ENCODE results near the gene CEMIP2. TPM values are rescaled to one million over a fixed set of nuclear protein-coding genes. Genes with fewer than 3 reads are reported as not detected.
A peak's percentile ranks its signal among the peaks of the same experiment; 100 is the strongest.

The CEMIP2 gene
- total RNA-seq, 1 experiment from 2014 or later = 17.7 TPM

DNA sequence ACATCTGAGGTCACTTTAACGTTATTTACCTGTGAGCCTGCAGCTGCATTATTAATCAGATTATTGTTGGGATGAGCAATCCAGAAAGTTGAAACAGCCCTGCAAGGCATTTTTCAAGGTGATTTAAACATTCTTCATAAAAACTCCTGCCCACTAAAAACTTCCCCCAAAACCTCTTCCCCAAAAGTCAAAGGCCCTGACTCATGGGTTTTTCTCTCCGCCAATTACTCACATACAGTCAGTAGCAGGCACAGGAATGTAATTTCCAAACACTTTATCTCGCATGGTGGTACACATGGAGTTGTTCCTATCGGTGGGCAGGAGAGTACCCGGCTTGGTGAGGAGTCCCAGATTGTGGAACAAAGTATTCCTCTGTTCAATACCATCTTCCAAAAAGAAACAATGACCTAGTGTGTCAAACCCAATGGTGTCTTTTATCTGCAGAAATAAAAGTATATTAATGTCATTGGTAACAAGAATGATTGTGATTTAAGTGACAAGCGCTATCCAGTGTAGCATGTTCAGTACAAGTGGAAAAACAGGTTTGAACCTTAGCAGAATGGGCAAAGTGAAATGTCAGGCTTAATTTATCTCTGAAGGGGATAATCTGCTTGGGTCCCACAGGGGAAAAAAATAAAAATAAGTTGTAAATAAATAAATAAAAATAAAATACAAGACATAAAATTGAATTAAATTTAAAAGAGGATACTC lies 38.3 kb downstream of the CEMIP2 start:
- Mint-ChIP-seq H3K4me1 (ENCODE audit: insufficient read depth, unreplicated experiment) (peaks cover 17% of the 10 kb centered on the region), H3K27me3 (ENCODE audit: insufficient read depth, unreplicated experiment) (no peaks in the 10 kb centered on the region), H3K4me3 (ENCODE audit: unreplicated experiment) (no peak overlapping the region), H3K27ac (ENCODE audit: low read depth, unreplicated experiment) (no peak overlapping the region), H3K9me3 (ENCODE audit: unreplicated experiment) (no peaks in the 10 kb centered on the region), H3K36me3 (ENCODE audit: insufficient read depth, unreplicated experiment) (peaks cover 69% of the 10 kb centered on the region)
- CTCF ChIA-PET = no interaction called here
- BruUV-seq (replicated peaks) = no TSS peak
- intact Hi-C loops (cut with micrococcal nuclease) = no loop called here
- no peak for DNase-seq (ENCODE audit: unreplicated experiment)
- POLR2A ChIA-PET = no interaction called here
- no peak for TF ChIP-seq CTCF (IDR thresholded peaks at IDR 0.05; ENCODE audit: unreplicated experiment)

DNA sequence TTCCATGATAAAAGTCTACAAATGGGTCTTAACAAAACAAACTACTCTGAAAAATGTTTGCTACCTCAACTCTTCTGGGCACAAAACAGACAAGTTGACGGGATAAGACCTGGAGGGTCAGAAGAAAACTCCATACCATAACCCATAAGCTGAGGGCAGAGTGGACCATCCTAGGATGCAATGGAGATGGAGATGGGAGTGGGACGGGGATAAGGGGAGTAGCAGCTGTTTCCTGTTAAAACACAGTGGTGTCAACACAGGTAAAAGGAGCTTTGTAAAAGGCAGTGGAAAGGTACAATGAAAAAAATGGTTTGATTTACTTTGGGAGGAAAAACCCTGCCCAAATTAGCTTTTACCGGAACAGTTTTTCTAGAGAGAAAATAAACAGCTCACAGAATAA lies 41.6 kb downstream of the CEMIP2 start:
- BruUV-seq (replicated peaks) = no TSS peak
- no peak overlapping the region for H3K4me3 Mint-ChIP-seq (ENCODE audit: unreplicated experiment)
- H3K27ac Mint-ChIP-seq (ENCODE audit: low read depth, unreplicated experiment) = peak overlapping the region; percentile 66
- intact Hi-C loops (cut with micrococcal nuclease) = loop anchor here (2.0 kb wide), 1 partner anchor 42 kb away; the partner anchor contains the start of gene CEMIP2
- POLR2A ChIA-PET = interaction anchor here (1.0 to 2.4 kb wide), 3 partner anchors 25 to 1309 kb away, joined by 3 to 13 read pairs (median 3); partner anchors contain the start of gene CEMIP2
- no peak for DNase-seq (ENCODE audit: unreplicated experiment)
- H3K9me3 Mint-ChIP-seq (ENCODE audit: unreplicated experiment) = no peaks in the 10 kb centered on the region
- H3K36me3 Mint-ChIP-seq (ENCODE audit: insufficient read depth, unreplicated experiment) = peaks cover 70% of the 10 kb centered on the region
- TF ChIP-seq CTCF (IDR thresholded peaks at IDR 0.05; ENCODE audit: unreplicated experiment) = no peak
- no peaks in the 10 kb centered on the region for H3K27me3 Mint-ChIP-seq (ENCODE audit: insufficient read depth, unreplicated experiment)
- H3K4me1 Mint-ChIP-seq (ENCODE audit: insufficient read depth, unreplicated experiment) = peaks cover 17% of the 10 kb centered on the region
- CTCF ChIA-PET = interaction anchor here (0.7 to 2.1 kb wide), 7 partner anchors 10 to 236 kb away, joined by 3 to 8 read pairs (median 6); partner anchors contain the start of gene C9orf85

- peaks cover 69% of the 10 kb centered on the region for H3K36me3 Mint-ChIP-seq (ENCODE audit: insufficient read depth, unreplicated experiment)
- peaks cover 17% of the 10 kb centered on the region for H3K4me1 Mint-ChIP-seq (ENCODE audit: insufficient read depth, unreplicated experiment)
- H3K4me3 Mint-ChIP-seq (ENCODE audit: unreplicated experiment) = no peak overlapping the region
- no peaks in the 10 kb centered on the region for H3K27me3 Mint-ChIP-seq (ENCODE audit: insufficient read depth, unreplicated experiment)
- no peaks in the 10 kb centered on the region for H3K9me3 Mint-ChIP-seq (ENCODE audit: unreplicated experiment)
- no peak for TF ChIP-seq CTCF (IDR thresholded peaks at IDR 0.05; ENCODE audit: unreplicated experiment)
- no TSS peak for BruUV-seq (replicated peaks)
- intact Hi-C loops (cut with micrococcal nuclease) = loop anchor here (2.0 kb wide), 1 partner anchor 43 kb away; the partner anchor contains the start of gene CEMIP2
- CTCF ChIA-PET = interaction anchor here (0.7 to 2.2 kb wide), 5 partner anchors 9 to 121 kb away, joined by 3 to 9 read pairs (median 6); no protein-coding TSS in a partner anchor
- peak overlapping the region; percentile 66 for H3K27ac Mint-ChIP-seq (ENCODE audit: low read depth, unreplicated experiment)
- POLR2A ChIA-PET = interaction anchor here (1.1 to 2.4 kb wide), 4 partner anchors 12 to 41 kb away, joined by 3 to 13 read pairs (median 4); partner anchors contain the start of gene CEMIP2
- peak; percentile 94 for DNase-seq (ENCODE audit: unreplicated experiment)
These were observed 42.5 kb downstream of the CEMIP2 start for GRCh38 chr9:71725590-71726338.

DNA sequence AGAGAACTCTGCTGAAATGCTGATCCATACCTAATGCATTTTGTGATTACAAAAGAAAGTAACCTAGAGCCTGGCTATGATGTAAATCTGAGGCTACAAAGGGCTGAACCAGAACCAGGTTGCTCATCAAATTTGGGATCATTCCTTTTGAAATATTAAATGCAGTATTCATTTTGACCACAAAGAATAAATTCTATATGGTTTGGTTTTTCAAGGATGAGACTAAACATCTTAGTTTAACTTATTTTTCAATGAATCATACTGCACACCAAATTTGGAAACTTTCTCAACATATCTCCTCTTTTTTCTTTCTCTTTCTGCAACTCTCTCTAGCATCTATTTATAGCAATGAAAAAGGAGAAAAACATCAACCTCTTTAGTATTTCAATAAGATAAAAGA lies 46.5 kb downstream of the CEMIP2 start:
- H3K27me3 Mint-ChIP-seq (ENCODE audit: insufficient read depth, unreplicated experiment) = no peaks in the 10 kb centered on the region
- DNase-seq (ENCODE audit: unreplicated experiment) = no peak
- intact Hi-C loops (cut with micrococcal nuclease) = no loop called here
- TF ChIP-seq CTCF (IDR thresholded peaks at IDR 0.05; ENCODE audit: unreplicated experiment) = no peak
- no peak overlapping the region for H3K4me3 Mint-ChIP-seq (ENCODE audit: unreplicated experiment)
- no peaks in the 10 kb centered on the region for H3K9me3 Mint-ChIP-seq (ENCODE audit: unreplicated experiment)
- H3K4me1 Mint-ChIP-seq (ENCODE audit: insufficient read depth, unreplicated experiment) = peaks cover 29% of the 10 kb centered on the region
- ChIA-PET CTCF (interaction anchor here (0.7 to 1.4 kb wide), 3 partner anchors 15 to 204 kb away, joined by 3 to 5 read pairs (median 3); no protein-coding TSS in a partner anchor), POLR2A (interaction anchor here (0.6 to 1.2 kb wide), 4 partner anchors 26 to 1106 kb away, joined by 3 read pairs; no protein-coding TSS in a partner anchor)
- H3K27ac Mint-ChIP-seq (ENCODE audit: low read depth, unreplicated experiment) = no peak overlapping the region
- BruUV-seq (replicated peaks) = no TSS peak
- peaks cover 43% of the 10 kb centered on the region for H3K36me3 Mint-ChIP-seq (ENCODE audit: insufficient read depth, unreplicated experiment)

Measured in MCF 10A (cell line).